ENCODE data around the gene PATZ1.

DNA sequence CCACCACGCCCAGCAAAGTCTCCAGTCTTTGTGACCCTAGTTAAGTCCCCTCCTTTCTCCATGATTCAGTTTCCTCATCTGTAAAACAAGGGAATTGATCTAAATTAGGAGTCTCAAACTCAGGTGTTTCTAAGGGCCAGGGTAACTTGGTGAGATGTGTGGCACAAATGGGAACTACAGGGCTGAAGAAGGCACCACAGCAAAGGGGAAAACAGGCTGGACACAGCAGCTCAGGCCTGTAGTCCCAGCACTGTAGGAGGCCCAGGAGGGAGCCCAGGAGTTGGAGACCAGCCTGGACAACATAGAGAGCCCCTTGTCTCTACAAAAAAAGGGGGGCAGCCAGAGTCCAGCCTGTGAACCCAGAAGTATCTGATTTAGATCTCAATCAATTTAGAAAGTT lies 15.6 kb upstream of the PATZ1 start:
- TF ChIP-seq POLR2A (IDR thresholded peaks at IDR 0.05; ENCODE audit: extremely low read depth, insufficient read length) (no peak), MYC (IDR thresholded peaks at IDR 0.05; ENCODE audit: low read depth, low read length) (no peak)
- TF ChIP-seq, protein P1, sequence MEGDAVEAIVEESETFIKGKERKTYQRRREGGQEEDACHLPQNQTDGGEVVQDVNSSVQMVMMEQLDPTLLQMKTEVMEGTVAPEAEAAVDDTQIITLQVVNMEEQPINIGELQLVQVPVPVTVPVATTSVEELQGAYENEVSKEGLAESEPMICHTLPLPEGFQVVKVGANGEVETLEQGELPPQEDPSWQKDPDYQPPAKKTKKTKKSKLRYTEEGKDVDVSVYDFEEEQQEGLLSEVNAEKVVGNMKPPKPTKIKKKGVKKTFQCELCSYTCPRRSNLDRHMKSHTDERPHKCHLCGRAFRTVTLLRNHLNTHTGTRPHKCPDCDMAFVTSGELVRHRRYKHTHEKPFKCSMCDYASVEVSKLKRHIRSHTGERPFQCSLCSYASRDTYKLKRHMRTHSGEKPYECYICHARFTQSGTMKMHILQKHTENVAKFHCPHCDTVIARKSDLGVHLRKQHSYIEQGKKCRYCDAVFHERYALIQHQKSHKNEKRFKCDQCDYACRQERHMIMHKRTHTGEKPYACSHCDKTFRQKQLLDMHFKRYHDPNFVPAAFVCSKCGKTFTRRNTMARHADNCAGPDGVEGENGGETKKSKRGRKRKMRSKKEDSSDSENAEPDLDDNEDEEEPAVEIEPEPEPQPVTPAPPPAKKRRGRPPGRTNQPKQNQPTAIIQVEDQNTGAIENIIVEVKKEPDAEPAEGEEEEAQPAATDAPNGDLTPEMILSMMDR (IDR thresholded peaks at IDR 0.05; ENCODE audit: low read depth, low read length) = no peak
